Mesothelial cell of epicardium (in vitro differentiated cells): ENCODE measurements around the gene ATXN7L3. TPM values are rescaled to one million over a fixed set of nuclear protein-coding genes. Genes with fewer than 3 reads are reported as not detected.
A peak's percentile ranks its signal among the peaks of the same experiment; 100 is the strongest.

Experiments used
- DNase-seq, 2 experiments: peaks; one replicate each; pipeline ENCODE4 v3.0.0; 2021; ENCODE audit warnings: low spot score in 2 of 2; ENCODE audit not compliant: unreplicated experiment in 2 of 2
- H3K27ac Mint-ChIP-seq: 2 replicates; pipeline ENCODE4 v1.8.0; 2021; ENCODE audit warnings: mixed read lengths
- H3K27me3 Mint-ChIP-seq: 2 replicates; pipeline ENCODE4 v1.8.0; 2021; ENCODE audit warnings: low read depth, mixed read lengths
- H3K36me3 Mint-ChIP-seq: 2 replicates; pipeline ENCODE4 v1.8.0; 2021; ENCODE audit warnings: mixed read lengths
- H3K4me1 Mint-ChIP-seq: 2 replicates; pipeline ENCODE4 v1.8.0; 2021; ENCODE audit warnings: mixed read lengths
- H3K4me3 Mint-ChIP-seq: 2 replicates; pipeline ENCODE4 v1.8.0; 2021; ENCODE audit warnings: mild to moderate bottlenecking, moderate library complexity, mixed read lengths
- H3K9me3 Mint-ChIP-seq: 2 replicates; pipeline ENCODE4 v1.8.0; 2021; ENCODE audit warnings: mixed read lengths
- total RNA-seq: library from RNA; stranded (reverse); gene quantifications from 3 replicates; pipeline ENCODE4 v1.2.1, GENCODE V29; 2021
- TF ChIP-seq, protein P1 (sequence below): fragments of 200-600 bp; sonication (generic); IDR thresholded peaks from one replicate; pipeline ENCODE4 v1.5.0; 2021; ENCODE audit warnings: antibody characterized with exemption; ENCODE audit not compliant: unreplicated experiment

ATXN7L3 gene
- total RNA-seq, 1 donor from 2014 or later = 137 TPM

DNA sequence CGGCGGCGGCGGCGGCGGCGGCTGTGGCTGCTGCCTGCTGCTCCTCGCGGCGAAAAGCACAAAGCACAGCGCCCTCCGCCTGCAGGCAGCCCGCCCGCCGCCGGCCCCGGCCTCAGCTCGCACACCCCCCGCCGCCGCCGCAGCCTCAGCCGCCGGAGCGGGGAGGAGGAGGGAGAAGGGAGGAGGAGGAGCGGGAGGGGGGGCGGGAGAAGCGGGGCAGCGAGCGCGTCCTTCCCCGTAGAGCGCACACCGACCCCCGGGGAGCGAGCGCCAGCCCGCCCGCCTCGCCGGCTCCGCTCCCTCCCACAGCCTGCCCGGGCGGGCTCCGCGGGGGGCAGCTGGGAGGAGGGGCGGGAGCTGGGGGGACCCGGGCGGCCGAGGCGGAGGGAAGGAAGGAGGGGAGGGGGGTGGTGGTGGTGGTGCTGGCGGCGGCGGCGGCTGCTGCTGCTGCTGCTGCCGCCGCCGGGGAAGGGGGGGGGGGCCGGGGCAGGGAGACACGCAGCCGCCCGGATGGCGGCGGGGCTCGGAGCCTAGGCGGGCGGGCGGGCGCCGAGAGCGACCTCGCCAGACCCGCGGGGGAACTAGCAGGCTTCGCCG is 20.0 kb upstream of the ATXN7L3 start, which contains the start of gene UBTF:
UBTF (minus strand) TSS at position 60 of the 597 bp plus-strand sequence. CDS start 1,446 bp downstream, outside the sequence.
- Mint-ChIP-seq H3K27me3 (no peaks in the 10 kb centered on the region), H3K36me3 (peaks cover 11% of the 10 kb centered on the region), H3K4me3 (peak within 1 kb of the TSS; percentile 94), H3K9me3 (no peaks in the 10 kb centered on the region), H3K4me1 (peaks cover 28% of the 10 kb centered on the region), H3K27ac (peak within 1 kb of the TSS; percentile 98)
- peak; percentile 74 to 75 for DNase-seq
- TF ChIP-seq, protein P1, sequence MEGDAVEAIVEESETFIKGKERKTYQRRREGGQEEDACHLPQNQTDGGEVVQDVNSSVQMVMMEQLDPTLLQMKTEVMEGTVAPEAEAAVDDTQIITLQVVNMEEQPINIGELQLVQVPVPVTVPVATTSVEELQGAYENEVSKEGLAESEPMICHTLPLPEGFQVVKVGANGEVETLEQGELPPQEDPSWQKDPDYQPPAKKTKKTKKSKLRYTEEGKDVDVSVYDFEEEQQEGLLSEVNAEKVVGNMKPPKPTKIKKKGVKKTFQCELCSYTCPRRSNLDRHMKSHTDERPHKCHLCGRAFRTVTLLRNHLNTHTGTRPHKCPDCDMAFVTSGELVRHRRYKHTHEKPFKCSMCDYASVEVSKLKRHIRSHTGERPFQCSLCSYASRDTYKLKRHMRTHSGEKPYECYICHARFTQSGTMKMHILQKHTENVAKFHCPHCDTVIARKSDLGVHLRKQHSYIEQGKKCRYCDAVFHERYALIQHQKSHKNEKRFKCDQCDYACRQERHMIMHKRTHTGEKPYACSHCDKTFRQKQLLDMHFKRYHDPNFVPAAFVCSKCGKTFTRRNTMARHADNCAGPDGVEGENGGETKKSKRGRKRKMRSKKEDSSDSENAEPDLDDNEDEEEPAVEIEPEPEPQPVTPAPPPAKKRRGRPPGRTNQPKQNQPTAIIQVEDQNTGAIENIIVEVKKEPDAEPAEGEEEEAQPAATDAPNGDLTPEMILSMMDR = no peak

DNA sequence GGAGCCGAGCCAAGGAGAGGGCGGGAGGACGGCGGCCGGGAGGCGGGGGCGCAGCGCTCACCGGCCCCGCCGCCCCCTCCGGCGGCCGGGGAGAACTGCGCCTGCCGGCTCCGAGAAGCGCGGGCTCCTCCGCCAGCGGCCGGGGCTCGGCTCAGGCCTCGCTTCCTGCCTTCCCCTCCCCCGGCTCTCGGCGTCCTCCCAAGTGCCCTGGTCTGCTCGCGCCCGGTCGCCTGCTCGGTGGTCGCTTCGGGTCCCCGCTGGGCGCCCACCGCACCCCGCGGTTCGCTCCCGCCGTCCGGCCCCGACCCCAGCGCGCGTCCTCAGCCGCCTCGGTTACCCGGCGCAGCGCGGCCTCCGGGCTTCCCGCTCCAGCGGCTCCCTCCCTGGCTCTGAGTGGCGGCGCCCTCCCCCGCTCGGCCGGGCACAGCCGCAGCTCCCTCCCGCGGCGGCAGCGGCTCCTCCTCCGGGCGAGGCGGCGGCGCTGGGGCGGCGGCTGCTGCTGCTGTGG is 19.5 kb upstream of the ATXN7L3 start:
- no peaks in the 10 kb centered on the region for H3K27me3 Mint-ChIP-seq
- no peak overlapping the region for H3K4me3 Mint-ChIP-seq
- H3K4me1 Mint-ChIP-seq = peaks cover 28% of the 10 kb centered on the region
- no peak overlapping the region for H3K27ac Mint-ChIP-seq
- DNase-seq = peak; percentile 58 to 78
- TF ChIP-seq, protein P1 = peak; percentile 63
- H3K36me3 Mint-ChIP-seq = peaks cover 12% of the 10 kb centered on the region
- H3K9me3 Mint-ChIP-seq = no peaks in the 10 kb centered on the region

DNA sequence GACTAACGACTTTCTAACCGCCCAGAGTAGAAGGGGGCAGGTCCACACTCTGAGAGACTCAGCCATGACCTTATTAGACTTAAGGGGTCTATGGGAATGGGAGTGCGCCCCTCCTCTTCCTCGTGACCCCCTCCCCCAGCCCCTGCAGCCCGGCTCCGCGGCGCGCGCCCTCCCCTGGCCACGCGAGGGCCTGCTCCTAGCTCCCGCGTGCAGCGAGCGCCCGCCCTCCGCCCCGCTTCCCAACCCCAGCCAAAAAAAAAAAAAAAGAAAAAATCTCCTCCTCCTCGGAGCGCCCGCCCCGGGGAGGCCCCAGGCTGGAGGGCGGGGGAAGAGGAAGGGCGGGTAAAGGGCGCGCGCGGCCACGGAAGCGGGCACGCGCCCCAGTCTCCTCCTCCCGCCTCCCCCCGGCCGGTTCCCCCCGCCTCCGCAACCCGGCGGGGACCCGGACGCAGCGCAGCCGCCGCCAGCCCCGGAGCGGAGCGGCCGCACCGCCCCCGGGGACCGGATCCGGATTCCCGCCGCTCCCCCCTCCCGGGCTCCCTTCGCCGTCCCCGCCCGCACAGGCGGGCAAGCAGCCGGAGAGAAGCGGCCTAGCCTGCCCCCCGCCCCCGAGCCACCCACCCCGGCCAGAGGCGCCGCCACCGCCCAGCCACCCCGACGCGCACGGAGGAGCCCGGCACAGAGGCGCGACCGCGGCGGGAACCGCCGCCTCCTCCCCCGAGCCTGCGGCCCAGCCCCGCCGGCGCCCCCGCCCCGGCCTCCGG is 18.8 kb upstream of the ATXN7L3 start:
- TF ChIP-seq, protein P1 = peak; percentile 46
- peak overlapping the region; percentile 68 for H3K4me3 Mint-ChIP-seq

DNA sequence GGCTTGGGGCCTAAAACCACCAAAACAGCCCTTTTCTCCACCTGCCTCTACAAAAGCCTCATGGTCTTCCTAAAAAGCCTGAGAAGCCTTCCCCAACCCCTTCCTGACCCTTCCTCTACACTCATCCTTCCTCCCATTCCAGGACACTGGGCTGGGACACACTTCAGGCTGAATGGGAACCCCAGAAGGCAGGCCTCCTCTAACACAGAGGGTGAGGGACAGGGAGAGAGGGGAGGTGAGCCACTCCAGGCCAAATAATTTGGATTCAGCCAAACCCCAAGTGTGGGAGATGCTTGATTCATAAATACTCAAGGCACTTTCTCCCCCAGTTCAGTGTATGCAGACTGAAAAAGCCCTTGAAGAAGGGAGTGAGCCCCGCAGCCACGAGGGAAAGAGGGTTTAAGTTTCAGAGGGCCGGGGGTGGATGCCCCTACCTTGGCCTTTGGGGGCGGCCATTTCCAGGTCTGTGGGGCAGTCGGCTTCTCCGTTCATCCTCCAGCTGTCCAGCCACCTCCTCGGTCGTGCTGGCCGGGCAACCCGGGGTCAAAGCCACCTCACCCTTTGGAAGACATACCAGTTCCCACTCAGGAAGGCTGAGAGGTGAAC is 18.2 kb upstream of the ATXN7L3 start:
- Mint-ChIP-seq H3K27me3 (no peaks in the 10 kb centered on the region), H3K36me3 (peaks cover 16% of the 10 kb centered on the region), H3K4me1 (peaks cover 20% of the 10 kb centered on the region), H3K27ac (peak overlapping the region; percentile 79), H3K4me3 (peak overlapping the region; percentile 68), H3K9me3 (no peaks in the 10 kb centered on the region)
- peak in 1 of 2 experiments; percentile 45 for DNase-seq
- TF ChIP-seq, protein P1 = no peak

More for the DNA sequence above, 18.8 kb upstream of the ATXN7L3 start:
- H3K36me3 Mint-ChIP-seq = peaks cover 15% of the 10 kb centered on the region
- no peaks in the 10 kb centered on the region for H3K27me3 Mint-ChIP-seq
- no peaks in the 10 kb centered on the region for H3K9me3 Mint-ChIP-seq
- H3K4me1 Mint-ChIP-seq = peaks cover 25% of the 10 kb centered on the region
- peak overlapping the region; percentile 79 for H3K27ac Mint-ChIP-seq
- peak; percentile 81 to 85 for DNase-seq

DNA sequence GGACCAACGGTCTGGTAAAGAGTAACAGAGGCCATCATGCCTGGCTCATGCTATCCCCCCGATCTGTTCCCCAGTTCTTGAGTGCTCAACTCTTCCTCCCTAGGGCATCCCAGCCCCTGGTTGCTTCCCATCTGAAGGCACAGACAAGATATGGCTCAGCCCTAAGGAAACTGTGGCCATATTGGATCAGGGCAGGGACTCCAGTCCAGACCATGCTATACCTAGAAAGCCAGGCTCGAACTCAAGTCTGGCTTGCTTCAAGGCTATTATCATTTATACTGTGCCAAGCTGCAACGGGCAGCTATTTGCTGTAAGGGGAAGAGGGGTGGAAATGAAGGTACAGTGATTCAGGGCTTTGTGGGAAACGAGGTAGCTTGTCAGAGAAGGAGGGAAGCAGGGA is 17.0 kb upstream of the ATXN7L3 start:
- Mint-ChIP-seq H3K4me1 (peaks cover 11% of the 10 kb centered on the region), H3K36me3 (peaks cover 17% of the 10 kb centered on the region), H3K27ac (no peak overlapping the region), H3K4me3 (peak overlapping the region; percentile 39), H3K27me3 (no peaks in the 10 kb centered on the region), H3K9me3 (no peaks in the 10 kb centered on the region)
- no peak for DNase-seq
- TF ChIP-seq, protein P1 = no peak
